OCI-LY1 (cell line): ENCODE data around the gene ENTPD2.

ENCODE experiments used
- CTCF ChIP-seq: fragments of 200-600 bp; sonication (generic), shearing (Covaris generic); IDR thresholded peaks from 2 replicates; pipeline ENCODE4 v1.5.1; 2017; ENCODE audit warnings: mild to moderate bottlenecking, antibody characterized with exemption, low read length, moderate library complexity, mixed read lengths
- EZH2 ChIP-seq: fragments of 200-600 bp; sonication (generic), shearing (Covaris generic); IDR thresholded peaks from 2 replicates; pipeline ENCODE4 v1.8.0; 2017; ENCODE audit warnings: borderline replicate concordance, mixed run types, mild to moderate bottlenecking, antibody characterized with exemption, low read length, moderate library complexity, mixed read lengths

GRCh38 chr9:137041124-137041523 is 12.7 kb downstream of the ENTPD2 start:
- TF ChIP-seq CTCF: no peak
- TF ChIP-seq EZH2: no peak
